Measurements from ENCODE around the gene HSBP1L1. TPM values are rescaled to one million over a fixed set of nuclear protein-coding genes. Genes with fewer than 3 reads are reported as not detected.

The HSBP1L1 gene
- total RNA-seq, 1 experiment from 2014 or later = not detected

DNA sequence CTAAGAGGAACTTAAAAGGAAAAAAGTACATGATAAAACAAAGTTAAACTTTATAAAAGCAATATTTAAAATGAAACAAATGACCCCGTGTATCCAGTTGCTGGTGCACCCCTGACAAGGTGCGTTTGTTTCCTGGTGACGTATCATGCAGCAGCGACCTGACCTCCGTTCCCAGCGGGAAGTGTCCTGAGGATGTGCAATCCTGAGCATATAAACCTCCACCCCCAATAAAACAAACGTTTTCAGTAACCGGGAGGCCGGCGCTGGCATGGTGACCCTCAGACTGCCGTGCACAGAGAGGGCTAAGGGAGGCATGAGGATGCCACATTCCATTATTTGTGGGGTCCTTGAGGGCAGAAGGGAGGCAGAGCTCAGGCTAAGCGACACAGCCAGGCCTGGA lies 27.8 kb upstream of the HSBP1L1 start:
- no peak for DNase-seq
- peaks cover 5% of the 10 kb centered on the region; the same call in 1 of the 2 replicates for H3K27me3 Mint-ChIP-seq (ENCODE audit: low read depth)
- Histone ChIP-seq H2AFZ (ENCODE audit: low read length) (no peak overlapping the region), H4K5ac (ENCODE audit: insufficient read length, low read depth, low read length) (no peak overlapping the region), H3K23ac (ENCODE audit: insufficient read length, low read depth, low read length) (no peak overlapping the region), H2BK15ac (ENCODE audit: low read depth, low read length) (no peak overlapping the region), H3K4me2 (ENCODE audit: insufficient read depth, insufficient read length, low read length) (no peak overlapping the region), H3K9me3 (ENCODE audit: control insufficient read depth, low read depth, low read length) (no peaks in the 10 kb centered on the region), H3T11ph (ENCODE audit: low read length) (no peak overlapping the region), H2BK120ac (ENCODE audit: low read depth, low read length, poor library complexity, severe bottlenecking) (no peak overlapping the region), H3K14ac (ENCODE audit: insufficient read depth, low read length) (no peak overlapping the region), H3K4me1 (ENCODE audit: insufficient read depth, low read length) (no peaks in the 10 kb centered on the region), H3K56ac (ENCODE audit: insufficient read length, low read depth, low read length) (no peak overlapping the region), H4K8ac (replicated peaks; ENCODE audit: insufficient read length, low read depth, low read length) (no peak overlapping the region), H3K79me2 (ENCODE audit: insufficient read depth, low read length) (no peaks in the 10 kb centered on the region), H3K27ac (ENCODE audit: insufficient read length, low read depth, low read length) (no peak overlapping the region), H2BK5ac (ENCODE audit: insufficient read length, low read length) (no peak overlapping the region), H2BK12ac (ENCODE audit: insufficient read length, low read depth, low read length) (no peak overlapping the region), H3K4ac (ENCODE audit: low read depth, low read length) (no peak overlapping the region), H2AK5ac (ENCODE audit: insufficient read length, low read length) (no peak overlapping the region), H4K91ac (ENCODE audit: insufficient read length, low read depth, low read length) (no peak overlapping the region), H3K9ac (ENCODE audit: extremely low read depth, insufficient read length, low read length) (no peak overlapping the region), H3K27me3 (ENCODE audit: insufficient read depth, low read length) (no peaks in the 10 kb centered on the region), H3K18ac (ENCODE audit: insufficient read length, low read depth, low read length) (no peak overlapping the region), H3K79me1 (ENCODE audit: insufficient read depth, low read depth, low read length, poor library complexity, severe bottlenecking) (no peaks in the 10 kb centered on the region), H2BK20ac (ENCODE audit: low read depth, low read length, poor library complexity, severe bottlenecking) (no peak overlapping the region), H4K20me1 (ENCODE audit: control insufficient read depth, insufficient read depth, insufficient read length) (peaks cover 3% of the 10 kb centered on the region), H3K23me2 (ENCODE audit: insufficient read length, low read depth, low read length, poor library complexity, severe bottlenecking) (no peaks in the 10 kb centered on the region)
- peaks cover 2 to 8% of the 10 kb centered on the region in 2 experiments; a peak in 3 of 4 replicates for H3K4me1 Mint-ChIP-seq
- no peak overlapping the region for H3K4me3 Mint-ChIP-seq
- whole genome bisulfite sequencing (ENCODE audit: extremely low coverage, insufficient read length, low lambda C conversion rate) = no CpG with 5 or more reads among the region's 12 CpGs
- H3K27ac Mint-ChIP-seq = no peak overlapping the region
- peaks cover 0 to 35% (median 24%) of the 10 kb centered on the region in 3 experiments; a peak in 5 of 7 replicates for H3K36me3 Mint-ChIP-seq (ENCODE audit: insufficient read depth in 1 of 3, low read depth in 3 of 3)
- TF ChIP-seq, protein P1, sequence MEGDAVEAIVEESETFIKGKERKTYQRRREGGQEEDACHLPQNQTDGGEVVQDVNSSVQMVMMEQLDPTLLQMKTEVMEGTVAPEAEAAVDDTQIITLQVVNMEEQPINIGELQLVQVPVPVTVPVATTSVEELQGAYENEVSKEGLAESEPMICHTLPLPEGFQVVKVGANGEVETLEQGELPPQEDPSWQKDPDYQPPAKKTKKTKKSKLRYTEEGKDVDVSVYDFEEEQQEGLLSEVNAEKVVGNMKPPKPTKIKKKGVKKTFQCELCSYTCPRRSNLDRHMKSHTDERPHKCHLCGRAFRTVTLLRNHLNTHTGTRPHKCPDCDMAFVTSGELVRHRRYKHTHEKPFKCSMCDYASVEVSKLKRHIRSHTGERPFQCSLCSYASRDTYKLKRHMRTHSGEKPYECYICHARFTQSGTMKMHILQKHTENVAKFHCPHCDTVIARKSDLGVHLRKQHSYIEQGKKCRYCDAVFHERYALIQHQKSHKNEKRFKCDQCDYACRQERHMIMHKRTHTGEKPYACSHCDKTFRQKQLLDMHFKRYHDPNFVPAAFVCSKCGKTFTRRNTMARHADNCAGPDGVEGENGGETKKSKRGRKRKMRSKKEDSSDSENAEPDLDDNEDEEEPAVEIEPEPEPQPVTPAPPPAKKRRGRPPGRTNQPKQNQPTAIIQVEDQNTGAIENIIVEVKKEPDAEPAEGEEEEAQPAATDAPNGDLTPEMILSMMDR (conservative IDR thresholded peaks at IDR 0.05) = no peak
- H3K9me3 Mint-ChIP-seq = peaks cover 10 to 15% of the 10 kb centered on the region in 2 experiments; a peak in 4 of 5 replicates
